Neural progenitor cell (in vitro differentiated cells): ENCODE data around the gene IL18R1.

Experiments used
- CTCF ChIP-seq: fragments of 200-600 bp; sonication (generic); IDR thresholded peaks from 2 replicates; pipeline ENCODE4 v1.5.1; 2017; ENCODE audit warnings: antibody characterized with exemption, mild to moderate bottlenecking
- EZH2 ChIP-seq: fragments of 200-600 bp; sonication (generic); IDR thresholded peaks from 2 replicates; pipeline ENCODE4 v1.6.1; 2017; ENCODE audit warnings: antibody characterized with exemption, mild to moderate bottlenecking, moderate library complexity

GRCh38 chr2:102417946-102418345 lies 62.4 kb downstream of the IL18R1 start:
- TF ChIP-seq CTCF = no peak
- no peak for TF ChIP-seq EZH2
